IMR-90 (cell line): ENCODE measurements around the gene EML6. TPM values are rescaled to one million over a fixed set of nuclear protein-coding genes. Genes with fewer than 3 reads are reported as not detected.

ENCODE experiments used
- ATAC-seq: fragments of 200-7000 bp; cut with Tn5 transposase; 2 replicates; pipeline ENCODE4 v1.9.1; 2020; ENCODE audit warnings: low read depth, mild to moderate bottlenecking, moderate library complexity
- BruUV-seq: library from RNA; stranded (reverse); fragments of 400-500 nt; replicated peaks from 2 replicates; lab custom pipeline; 2021; lab: Mats Ljungman, UMichigan
- CTCF ChIA-PET: fragments of 300-600 bp; formaldehyde crosslinking; extraction: SDS; loops from one replicate; lab custom pipeline; 2021; ENCODE audit warnings: antibody characterized with exemption; lab: Yijun Ruan, JAX
- POLR2A ChIA-PET: fragments of 300-600 bp; sonication (Branson Sonifier 250); formaldehyde crosslinking; loops from one replicate; lab custom pipeline; 2022; ENCODE audit warnings: antibody characterized with exemption; ENCODE audit not compliant: unreplicated experiment; lab: Charles Lee
- DNase-seq: peaks from one replicate; pipeline ENCODE4 v3.0.0; 2013
- H2AFZ ChIP-seq: replicated peaks from 2 replicates; pipeline ENCODE3; 2013; ENCODE audit warnings: low read length, mild to moderate bottlenecking; ENCODE audit not compliant: poor library complexity
- H2AK5ac ChIP-seq: 2 replicates; pipeline ENCODE4 v1.6.1; 2013; ENCODE audit warnings: low read depth, low read length, inconsistent platforms
- H2AK9ac ChIP-seq: replicated peaks from 2 replicates; pipeline ENCODE3; 2013; ENCODE audit warnings: mild to moderate bottlenecking, low read depth, low read length, moderate library complexity; ENCODE audit not compliant: poor library complexity
- H2BK120ac ChIP-seq: 2 replicates; pipeline ENCODE4 v1.6.1; 2013; ENCODE audit warnings: low read depth, low read length, inconsistent platforms
- H2BK15ac ChIP-seq: 3 replicates; pipeline ENCODE4 v1.6.1; 2013; ENCODE audit warnings: low read depth, low read length, inconsistent platforms
- H2BK20ac ChIP-seq: 2 replicates; pipeline ENCODE4 v1.6.1; 2013; ENCODE audit warnings: low read depth, mild to moderate bottlenecking, inconsistent platforms, low read length, moderate library complexity
- H2BK5ac ChIP-seq: 2 replicates; pipeline ENCODE4 v1.6.1; 2013; ENCODE audit warnings: mild to moderate bottlenecking, low read depth, low read length, inconsistent platforms; ENCODE audit not compliant: poor library complexity, severe bottlenecking
- H3K14ac ChIP-seq: replicated peaks from 2 replicates; pipeline ENCODE4 v1.6.1; 2013; ENCODE audit warnings: low read depth, low read length, inconsistent platforms
- H3K18ac ChIP-seq: 2 replicates; pipeline ENCODE4 v1.6.1; 2013; ENCODE audit warnings: low read depth, low read length, control low read depth
- H3K23ac ChIP-seq: 2 replicates; pipeline ENCODE4 v1.6.1; 2013; ENCODE audit warnings: low read depth, low read length, inconsistent platforms
- H3K27ac ChIP-seq: 2 replicates; pipeline ENCODE4 v1.5.1; 2013; ENCODE audit warnings: mild to moderate bottlenecking, control low read depth, low read length; ENCODE audit not compliant: insufficient read depth
- H3K27me3 ChIP-seq: 2 replicates; pipeline ENCODE4 v1.6.1; 2013; ENCODE audit warnings: low read length; ENCODE audit not compliant: control insufficient read depth, insufficient read depth
- H3K36me3 ChIP-seq: 2 replicates; pipeline ENCODE4 v1.6.1; 2013; ENCODE audit warnings: low read length, mixed read lengths; ENCODE audit not compliant: control insufficient read depth, insufficient read depth
- H3K4ac ChIP-seq: 2 replicates; pipeline ENCODE4 v1.6.1; 2013; ENCODE audit warnings: low read depth, low read length, inconsistent platforms
- H3K4me1 ChIP-seq: 2 replicates; pipeline ENCODE4 v1.6.1; 2013; ENCODE audit warnings: low read length, mixed read lengths; ENCODE audit not compliant: control insufficient read depth, insufficient read depth
- H3K4me2 ChIP-seq: 2 replicates; pipeline ENCODE4 v1.6.1; 2013; ENCODE audit warnings: low read depth, mild to moderate bottlenecking, control low read depth, low read length, moderate library complexity
- H3K4me3 ChIP-seq: 2 replicates; pipeline ENCODE4 v1.5.1; 2013; ENCODE audit warnings: low read depth, mild to moderate bottlenecking, control low read depth, low read length, moderate library complexity; ENCODE audit not compliant: insufficient read depth
- H3K56ac ChIP-seq: 2 replicates; pipeline ENCODE4 v1.6.1; 2013; ENCODE audit warnings: low read length, inconsistent platforms; ENCODE audit not compliant: insufficient read depth; ENCODE audit errors: extremely low read depth
- H3K79me1 ChIP-seq, 2 experiments: 2 replicates each; pipeline ENCODE4 v1.6.1; 2013; ENCODE audit warnings: low read length in 2 of 2, inconsistent platforms in 1 of 2, low read depth in 1 of 2
- H3K9ac ChIP-seq: 2 replicates; pipeline ENCODE4 v1.6.1; 2013; ENCODE audit warnings: low read depth, low read length, control low read depth
- H3K9me1 ChIP-seq: 2 replicates; pipeline ENCODE4 v1.6.1; 2013; ENCODE audit warnings: low read length, inconsistent platforms; ENCODE audit not compliant: insufficient read depth
- H3K9me3 ChIP-seq: 2 replicates; pipeline ENCODE4 v1.6.1; 2013; ENCODE audit warnings: low read length; ENCODE audit not compliant: control insufficient read depth, insufficient read depth
- H4K20me1 ChIP-seq: 2 replicates; pipeline ENCODE4 v1.6.1; 2013; ENCODE audit warnings: low read length, inconsistent platforms; ENCODE audit not compliant: insufficient read depth
- H4K5ac ChIP-seq: 2 replicates; pipeline ENCODE4 v1.6.1; 2013; ENCODE audit warnings: mild to moderate bottlenecking, low read depth, low read length, control low read depth
- H4K8ac ChIP-seq, 2 experiments: 2 replicates each; pipeline ENCODE4 v1.6.1; 2013; ENCODE audit warnings: low read depth in 2 of 2, low read length in 2 of 2, control low read depth in 1 of 2, inconsistent platforms in 1 of 2
- H4K91ac ChIP-seq: 2 replicates; pipeline ENCODE4 v1.6.1; 2013; ENCODE audit warnings: low read depth, low read length, inconsistent platforms; ENCODE audit not compliant: insufficient read depth
- BHLHE40 ChIP-seq: fragments of 150-350 bp; IDR thresholded peaks from 2 replicates; pipeline ENCODE4 v1.6.1; 2016; ENCODE audit warnings: mild to moderate bottlenecking, low read depth, low read length
- CEBPB ChIP-seq: IDR thresholded peaks from 2 replicates; pipeline ENCODE4 v1.6.1; 2012; ENCODE audit warnings: low read depth, low read length, improper control_type of control experiment
- CHD1 ChIP-seq: IDR thresholded peaks from 2 replicates; pipeline ENCODE4 v1.6.1; 2012; ENCODE audit warnings: low read depth, low read length, improper control_type of control experiment
- FOS ChIP-seq: fragments of 150-350 bp; IDR thresholded peaks from 2 replicates; pipeline ENCODE4 v1.6.1; 2016; ENCODE audit warnings: low read depth, low read length
- MAFK ChIP-seq: IDR thresholded peaks from 2 replicates; pipeline ENCODE4 v1.6.1; 2012; ENCODE audit warnings: low read depth, low read length, improper control_type of control experiment
- MAZ ChIP-seq: IDR thresholded peaks from 2 replicates; pipeline ENCODE4 v1.6.1; 2012; ENCODE audit warnings: low read depth, mild to moderate bottlenecking, low read length, improper control_type of control experiment, moderate library complexity, borderline replicate concordance
- MXI1 ChIP-seq: IDR thresholded peaks from 2 replicates; pipeline ENCODE4 v1.6.1; 2012; ENCODE audit warnings: low read depth, mild to moderate bottlenecking, low read length, moderate library complexity, borderline replicate concordance
- NFE2L2 ChIP-seq: fragments of 150-350 bp; IDR thresholded peaks from 2 replicates; pipeline ENCODE4 v1.6.1; 2016; ENCODE audit warnings: low read depth, mild to moderate bottlenecking, low read length
- POLR2A ChIP-seq: IDR thresholded peaks from 2 replicates; pipeline ENCODE4 v1.6.1; 2012; ENCODE audit warnings: mild to moderate bottlenecking, low read depth, low read length
- RAD21 ChIP-seq: IDR thresholded peaks from 2 replicates; pipeline ENCODE4 v1.6.1; 2012; ENCODE audit warnings: low read length, improper control_type of control experiment
- RCOR1 ChIP-seq: IDR thresholded peaks from 2 replicates; pipeline ENCODE4 v1.6.1; 2012; ENCODE audit warnings: mild to moderate bottlenecking, low read length, improper control_type of control experiment; ENCODE audit not compliant: insufficient replicate concordance
- RFX5 ChIP-seq: IDR thresholded peaks from 2 replicates; pipeline ENCODE4 v1.8.0; 2012; ENCODE audit warnings: low read depth, mild to moderate bottlenecking, low read length, moderate library complexity
- SMC3 ChIP-seq: fragments of 150-350 bp; IDR thresholded peaks from 2 replicates; pipeline ENCODE4 v1.6.1; 2016; ENCODE audit warnings: low read depth, mild to moderate bottlenecking, antibody characterized with exemption, low read length, moderate library complexity
- WGBS, 2 experiments: methylation state at CpG; one replicate each; pipeline versions ENCODE4 v1.1.5 to v1.1.7; 2013; ENCODE audit warnings: missing lambda C conversion rate in 2 of 2; ENCODE audit not compliant: insufficient read length in 1 of 2; ENCODE audit errors: extremely low coverage in 2 of 2; 5-methylcytosine and 5-hydroxymethylcytosine counted together
- dilution Hi-C: fragments of 300-500 bp; cut with HindIII; formaldehyde crosslinking; loops from one replicate; pipeline ENCODE4 v1.14.3; 2018; ENCODE audit warnings: low sequenced_read_pairs; ENCODE audit not compliant: unreplicated experiment
- in situ Hi-C: fragments of 300-500 bp; cut with MboI; formaldehyde crosslinking; loops from 3 replicates; pipeline ENCODE4 v1.14.3; 2019; ENCODE audit warnings: low sequenced_read_pairs, inconsistent platforms, mixed read lengths
- intact Hi-C: fragments of 100-400 bp; cut with micrococcal nuclease; formaldehyde crosslinking; loops from 2 replicates; pipeline ENCODE4 v1.10.0; 2022
- polyA plus RNA-seq, 3 experiments: library from polyadenylated mRNA; depleted of rRNA; stranded (reverse); fragments of >200 nt; gene quantifications; 2 replicates each; pipeline ENCODE4 v1.2.3, GENCODE V29; 2012; ENCODE audit warnings: low replicate concordance in 1 of 3
- total RNA-seq: library from RNA; depleted of rRNA; stranded (reverse); fragments of >200 nt; gene quantifications from 2 replicates; pipeline ENCODE4 v1.2.3, GENCODE V29; 2012
- TF ChIP-seq, protein P1 (sequence below): fragments of 150-350 bp; IDR thresholded peaks from 2 replicates; pipeline ENCODE4 v1.6.1; 2017; ENCODE audit warnings: mild to moderate bottlenecking, antibody characterized with exemption, low read length, low read depth
- TF ChIP-seq, protein P2 (sequence below): fragments of 150-350 bp; IDR thresholded peaks from 2 replicates; pipeline ENCODE4 v1.6.1; 2016; ENCODE audit warnings: low read depth, mild to moderate bottlenecking, low read length, moderate library complexity, borderline replicate concordance

EML6 gene
- total and polyA plus RNA-seq, 2 of the 4 experiments (the other 2 are of a cell fraction): 0.18 to 0.19 TPM

DNA sequence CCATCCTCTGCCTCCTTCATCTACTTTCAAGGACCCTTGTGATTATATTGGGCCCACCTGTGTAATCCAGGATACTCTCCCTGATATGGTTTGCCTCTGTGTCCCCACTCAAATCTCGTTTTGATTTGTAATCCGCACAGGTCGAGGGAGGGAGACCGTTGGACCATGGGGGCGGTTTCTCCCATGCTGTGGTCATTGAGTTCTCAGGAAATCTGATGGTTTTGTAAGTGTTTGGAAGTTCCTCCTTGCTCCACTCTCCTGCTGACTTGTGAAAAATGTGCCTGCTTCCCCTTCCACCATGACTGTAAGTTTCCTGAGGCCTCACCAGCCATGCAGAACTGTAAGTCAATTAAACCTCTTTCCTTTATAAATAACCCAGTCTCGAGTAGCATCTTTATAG is 42.0 kb upstream of the EML6 start:
- Histone ChIP-seq H4K8ac (no peak overlapping the region), H3K9me1 (0 out of 2 replicates have a peak, but pooled peaks cover 2% of the 10 kb centered on the region), H2BK15ac (no peak overlapping the region), H3K4me3 (no peak overlapping the region), H3K4ac (no peak overlapping the region), H2AK5ac (no peak overlapping the region), H3K9me3 (no peaks in the 10 kb centered on the region), H4K91ac (no peak overlapping the region), H3K18ac (no peak overlapping the region), H2AK9ac (peak overlapping the region; percentile 19), H3K56ac (no peak overlapping the region), H2BK120ac (no peak overlapping the region), H2BK20ac (no peak overlapping the region), H3K27ac (no peak overlapping the region), H2AFZ (no peak overlapping the region), H3K27me3 (peaks cover 2% of the 10 kb centered on the region; the same call in 1 of the 2 replicates), H4K20me1 (no peaks in the 10 kb centered on the region), H3K36me3 (no peaks in the 10 kb centered on the region), H3K4me2 (no peak overlapping the region), H3K9ac (no peak overlapping the region), H4K5ac (no peak overlapping the region), H2BK5ac (no peak overlapping the region), H3K79me1 (no peaks in the 10 kb centered on the region), H3K23ac (no peak overlapping the region), H3K4me1 (peaks cover 7% of the 10 kb centered on the region), H3K14ac (no peak overlapping the region)
- dilution Hi-C loops (no loop called here), in situ Hi-C loops (no loop called here), intact Hi-C loops (no loop called here)
- ATAC-seq: no peak
- DNase-seq: no peak
- WGBS, 2 experiments: no CpG with 5 or more reads among the region's 6 CpGs
- BruUV-seq: no TSS peak
- POLR2A ChIA-PET: no interaction called here
- CTCF ChIA-PET: no interaction called here
- TF ChIP-seq, protein P1, sequence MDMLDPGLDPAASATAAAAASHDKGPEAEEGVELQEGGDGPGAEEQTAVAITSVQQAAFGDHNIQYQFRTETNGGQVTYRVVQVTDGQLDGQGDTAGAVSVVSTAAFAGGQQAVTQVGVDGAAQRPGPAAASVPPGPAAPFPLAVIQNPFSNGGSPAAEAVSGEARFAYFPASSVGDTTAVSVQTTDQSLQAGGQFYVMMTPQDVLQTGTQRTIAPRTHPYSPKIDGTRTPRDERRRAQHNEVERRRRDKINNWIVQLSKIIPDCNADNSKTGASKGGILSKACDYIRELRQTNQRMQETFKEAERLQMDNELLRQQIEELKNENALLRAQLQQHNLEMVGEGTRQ: no peak
- TF ChIP-seq CEBPB: no peak
- no peak for TF ChIP-seq SMC3
- TF ChIP-seq, protein P2, sequence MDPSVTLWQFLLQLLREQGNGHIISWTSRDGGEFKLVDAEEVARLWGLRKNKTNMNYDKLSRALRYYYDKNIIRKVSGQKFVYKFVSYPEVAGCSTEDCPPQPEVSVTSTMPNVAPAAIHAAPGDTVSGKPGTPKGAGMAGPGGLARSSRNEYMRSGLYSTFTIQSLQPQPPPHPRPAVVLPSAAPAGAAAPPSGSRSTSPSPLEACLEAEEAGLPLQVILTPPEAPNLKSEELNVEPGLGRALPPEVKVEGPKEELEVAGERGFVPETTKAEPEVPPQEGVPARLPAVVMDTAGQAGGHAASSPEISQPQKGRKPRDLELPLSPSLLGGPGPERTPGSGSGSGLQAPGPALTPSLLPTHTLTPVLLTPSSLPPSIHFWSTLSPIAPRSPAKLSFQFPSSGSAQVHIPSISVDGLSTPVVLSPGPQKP: no peak
- no peak for TF ChIP-seq RFX5
- TF ChIP-seq RCOR1: no peak
- TF ChIP-seq MAZ: no peak
- no peak for TF ChIP-seq CHD1
- no peak for TF ChIP-seq POLR2A
- TF ChIP-seq BHLHE40: no peak
- TF ChIP-seq MAFK: no peak
- TF ChIP-seq RAD21: no peak
- no peak for TF ChIP-seq FOS
- TF ChIP-seq MXI1: no peak
- no peak for TF ChIP-seq NFE2L2
